PC-9 (cell line): ENCODE data around the gene MT1HL1. TPM values are rescaled to one million over a fixed set of nuclear protein-coding genes. Genes with fewer than 3 reads are reported as not detected.
A peak's percentile ranks its signal among the peaks of the same experiment; 100 is the strongest.

Source experiments
- BruUV-seq: library from RNA; stranded (reverse); fragments of 400-500 nt; replicated peaks from 2 replicates; lab custom pipeline; 2021; lab: Mats Ljungman, UMichigan
- CTCF ChIA-PET: fragments of 300-600 bp; sonication (Branson Sonifier 250); formaldehyde crosslinking; loops from one replicate; lab custom pipeline; 2022; ENCODE audit warnings: antibody characterized with exemption; lab: Charles Lee
- POLR2A ChIA-PET: fragments of 300-600 bp; sonication (Branson Sonifier 250); formaldehyde crosslinking; loops from one replicate; lab custom pipeline; 2022; ENCODE audit warnings: antibody characterized with exemption; ENCODE audit not compliant: unreplicated experiment; lab: Charles Lee
- DNase-seq, 2 experiments: peaks; one replicate each; pipeline versions ENCODE4 v3.0.0 to v3.0.0-alpha.2; 2015 to 2022; ENCODE audit warnings: mixed read lengths in 1 of 2
- H2AFZ ChIP-seq: fragments of 200-600 bp; sonication (generic); 2 replicates; pipeline ENCODE4 v1.8.1; 2017; ENCODE audit warnings: antibody characterized with exemption
- H3F3A ChIP-seq: fragments of 200-600 bp; sonication (generic); 2 replicates; pipeline ENCODE4 v1.8.1; 2017; ENCODE audit warnings: antibody characterized with exemption, mild to moderate bottlenecking, low read depth; ENCODE audit not compliant: insufficient read depth
- H3K27ac ChIP-seq: fragments of 200-600 bp; sonication (generic); 2 replicates; pipeline ENCODE4 v1.6.1; 2016; ENCODE audit warnings: mixed run types
- H3K27me3 ChIP-seq: fragments of 200-600 bp; sonication (generic); 2 replicates; pipeline ENCODE4 v1.6.1; 2016; ENCODE audit warnings: low read depth, mixed run types; ENCODE audit not compliant: insufficient read depth
- H3K36me3 ChIP-seq: fragments of 200-600 bp; sonication (generic); 2 replicates; pipeline ENCODE4 v1.6.1; 2016; ENCODE audit warnings: low read depth, mixed run types
- H3K4me1 ChIP-seq: fragments of 200-600 bp; sonication (generic); replicated peaks from 2 replicates; pipeline ENCODE4 v1.6.1; 2016; ENCODE audit warnings: mixed run types; ENCODE audit not compliant: insufficient read depth
- H3K4me2 ChIP-seq: fragments of 200-600 bp; sonication (generic); 2 replicates; pipeline ENCODE4 v1.6.1; 2017; ENCODE audit warnings: mixed run types
- H3K4me3 ChIP-seq: fragments of 200-600 bp; sonication (generic); 2 replicates; pipeline ENCODE4 v1.6.1; 2016; ENCODE audit warnings: mixed run types
- H3K79me2 ChIP-seq: fragments of 200-600 bp; sonication (generic); 2 replicates; pipeline ENCODE4 v1.6.1; 2017; ENCODE audit warnings: low read depth, mixed run types
- H3K9me2 ChIP-seq: fragments of 200-600 bp; sonication (generic); 2 replicates; pipeline ENCODE4 v1.8.1; 2017; ENCODE audit warnings: mild to moderate bottlenecking; ENCODE audit not compliant: insufficient read depth
- H3K9me3 ChIP-seq: fragments of 200-600 bp; sonication (generic); 2 replicates; pipeline ENCODE4 v1.8.1; 2016; ENCODE audit warnings: low read depth; ENCODE audit not compliant: insufficient read depth
- H4K20me1 ChIP-seq: fragments of 200-600 bp; sonication (generic); 2 replicates; pipeline ENCODE4 v1.8.1; 2017; ENCODE audit not compliant: insufficient read depth
- CTCF ChIP-seq: fragments of 200-600 bp; sonication (generic); conservative IDR thresholded peaks from 2 replicates; pipeline ENCODE4 v1.6.1; 2017; ENCODE audit warnings: mixed run types, antibody characterized with exemption, mild to moderate bottlenecking, moderate library complexity
- EZH2 ChIP-seq: fragments of 200-600 bp; sonication (generic); IDR thresholded peaks from 2 replicates; pipeline ENCODE4 v1.8.0; 2017; ENCODE audit warnings: antibody characterized with exemption, low read depth
- intact Hi-C: fragments of 100-400 bp; cut with micrococcal nuclease; formaldehyde crosslinking; loops from one replicate; pipeline ENCODE4 v1.10.0; 2022; ENCODE audit not compliant: unreplicated experiment
- total RNA-seq: library from RNA; stranded (reverse); gene quantifications from 2 replicates; pipeline ENCODE4 v1.2.3, GENCODE V29; 2021

Gene MT1HL1
- total RNA-seq, 1 experiment from 2014 or later, result not detected

GRCh38 chr1:236997361-236997760 is 6.9 kb downstream of the MT1HL1 start:
- intact Hi-C loops, result no loop called here
- Histone ChIP-seq H3K4me2 (no peak overlapping the region), H3K9me3 (no peaks in the 10 kb centered on the region), H3K27ac (no peak overlapping the region), H3F3A (no peaks in the 10 kb centered on the region), H2AFZ (no peak overlapping the region), H3K27me3 (peaks cover 59% of the 10 kb centered on the region), H3K36me3 (no peaks in the 10 kb centered on the region), H3K9me2 (no peaks in the 10 kb centered on the region), H3K4me3 (no peak overlapping the region), H3K79me2 (no peaks in the 10 kb centered on the region), H4K20me1 (no peaks in the 10 kb centered on the region), H3K4me1 (no peaks in the 10 kb centered on the region)
- DNase-seq, result no peak
- POLR2A ChIA-PET, result no interaction called here
- CTCF ChIA-PET, result no interaction called here
- no TSS peak for BruUV-seq
- TF ChIP-seq CTCF (no peak), EZH2 (no peak)

GRCh38 chr1:236994450-236994849 is 9.8 kb downstream of the MT1HL1 start:
- Histone ChIP-seq H3K9me2 (no peaks in the 10 kb centered on the region), H3K4me3 (no peak overlapping the region), H4K20me1 (no peaks in the 10 kb centered on the region), H3K27me3 (peaks cover 34% of the 10 kb centered on the region), H3K9me3 (no peaks in the 10 kb centered on the region), H3K4me2 (no peak overlapping the region), H2AFZ (no peak overlapping the region), H3K4me1 (no peaks in the 10 kb centered on the region), H3F3A (no peaks in the 10 kb centered on the region), H3K79me2 (no peaks in the 10 kb centered on the region), H3K27ac (no peak overlapping the region), H3K36me3 (no peaks in the 10 kb centered on the region)
- intact Hi-C loops, result no loop called here
- no TSS peak for BruUV-seq
- POLR2A ChIA-PET, result no interaction called here
- no peak for DNase-seq
- CTCF ChIA-PET, result no interaction called here
- TF ChIP-seq CTCF, result no peak
- TF ChIP-seq EZH2, result no peak

- H3K4me3 ChIP-seq, result no peak overlapping the region
- ChIA-PET CTCF (interaction anchor here (0.6 kb wide), 1 partner anchor 384 kb away, joined by 4 read pairs; no protein-coding TSS in a partner anchor), POLR2A (no interaction called here)
- H3F3A ChIP-seq, result no peaks in the 10 kb centered on the region
- no peaks in the 10 kb centered on the region for H3K4me1 ChIP-seq
- no peaks in the 10 kb centered on the region for H3K9me2 ChIP-seq
- peaks cover 19% of the 10 kb centered on the region; the same call in 1 of the 2 replicates for H3K27me3 ChIP-seq
- no peaks in the 10 kb centered on the region for H3K79me2 ChIP-seq
- H3K27ac ChIP-seq, result no peak overlapping the region
- TF ChIP-seq CTCF, result no peak
- TF ChIP-seq EZH2, result no peak
- BruUV-seq, result no TSS peak
- H3K9me3 ChIP-seq, result no peaks in the 10 kb centered on the region
- no peaks in the 10 kb centered on the region for H4K20me1 ChIP-seq
- no peaks in the 10 kb centered on the region for H3K36me3 ChIP-seq
- H2AFZ ChIP-seq, result peak overlapping the region; percentile 43; the same call in 1 of the 2 replicates
- intact Hi-C loops, result no loop called here
- no peak overlapping the region for H3K4me2 ChIP-seq
- no peak for DNase-seq
Observed at GRCh38 chr1:236992449-236992848, 11.8 kb downstream of the MT1HL1 start.
